OCI-LY1 (cell line): ENCODE results near the gene DNAH1.

ENCODE experiments used
- H2AFZ ChIP-seq: fragments of 200-600 bp; sonication (generic), shearing (Covaris generic); 2 replicates; pipeline ENCODE4 v1.6.0; 2014; ENCODE audit warnings: antibody characterized with exemption, mild to moderate bottlenecking, low read length
- H3F3A ChIP-seq: fragments of 200-600 bp; sonication (generic), shearing (Covaris generic); 2 replicates; pipeline ENCODE4 v1.6.0; 2014; ENCODE audit warnings: mild to moderate bottlenecking, antibody characterized with exemption, low read length, moderate library complexity; ENCODE audit not compliant: insufficient read depth
- H3K27ac ChIP-seq: fragments of 200-600 bp; sonication (generic); 2 replicates; pipeline ENCODE4 v1.5.1; 2014; ENCODE audit warnings: low read length, mixed run types, mild to moderate bottlenecking, low read depth; ENCODE audit not compliant: poor library complexity, severe bottlenecking
- H3K27me3 ChIP-seq: fragments of 200-600 bp; sonication (generic); 2 replicates; pipeline ENCODE4 v1.6.0; 2014; ENCODE audit warnings: antibody characterized with exemption, mild to moderate bottlenecking, low read length, moderate library complexity; ENCODE audit not compliant: insufficient read depth
- H3K36me3 ChIP-seq: fragments of 200-600 bp; sonication (generic); 2 replicates; pipeline ENCODE4 v1.6.1; 2014; ENCODE audit warnings: mild to moderate bottlenecking, antibody characterized with exemption, low read length, moderate library complexity, mixed read lengths; ENCODE audit not compliant: insufficient read depth
- H3K4me1 ChIP-seq: fragments of 200-600 bp; sonication (generic); 2 replicates; pipeline ENCODE4 v1.5.1; 2014; ENCODE audit warnings: mild to moderate bottlenecking, low read length, moderate library complexity; ENCODE audit not compliant: insufficient read depth, severe bottlenecking
- H3K4me2 ChIP-seq: fragments of 200-600 bp; sonication (generic), shearing (Covaris generic); 2 replicates; pipeline ENCODE4 v1.6.1; 2014; ENCODE audit warnings: low read length
- H3K4me3 ChIP-seq: fragments of 200-600 bp; sonication (generic); 2 replicates; pipeline ENCODE4 v1.5.1; 2014; ENCODE audit warnings: low read length, low read depth, mild to moderate bottlenecking, mixed read lengths; ENCODE audit not compliant: poor library complexity, severe bottlenecking
- H3K79me2 ChIP-seq: fragments of 200-600 bp; shearing (Covaris generic); 2 replicates; pipeline ENCODE4 v1.6.1; 2016; ENCODE audit warnings: mixed run types, low read length, mixed read lengths; ENCODE audit not compliant: insufficient read depth
- H3K9ac ChIP-seq: fragments of 200-600 bp; sonication (generic), shearing (Covaris generic); 2 replicates; pipeline ENCODE4 v1.6.1; 2014; ENCODE audit warnings: mild to moderate bottlenecking, low read length, mixed read lengths
- H3K9me2 ChIP-seq: fragments of 200-600 bp; sonication (generic), shearing (Covaris generic); 2 replicates; pipeline ENCODE4 v1.6.1; 2014; ENCODE audit warnings: low read depth, mild to moderate bottlenecking, low read length, mixed read lengths
- H3K9me3 ChIP-seq: fragments of 200-600 bp; shearing (Covaris generic); 2 replicates; pipeline ENCODE4 v1.6.1; 2014; ENCODE audit warnings: low read length, mixed read lengths
- H4K20me1 ChIP-seq: fragments of 200-600 bp; sonication (generic), shearing (Covaris generic); 2 replicates; pipeline ENCODE4 v1.6.0; 2016; ENCODE audit warnings: mild to moderate bottlenecking, low read length; ENCODE audit not compliant: insufficient read depth
- CTCF ChIP-seq: fragments of 200-600 bp; sonication (generic), shearing (Covaris generic); IDR thresholded peaks from 2 replicates; pipeline ENCODE4 v1.5.1; 2017; ENCODE audit warnings: mild to moderate bottlenecking, antibody characterized with exemption, low read length, moderate library complexity, mixed read lengths
- EZH2 ChIP-seq: fragments of 200-600 bp; sonication (generic), shearing (Covaris generic); IDR thresholded peaks from 2 replicates; pipeline ENCODE4 v1.8.0; 2017; ENCODE audit warnings: borderline replicate concordance, mixed run types, mild to moderate bottlenecking, antibody characterized with exemption, low read length, moderate library complexity, mixed read lengths

The DNAH1 gene

GRCh38 chr3:52358362-52358940, 42.3 kb downstream of the DNAH1 start:
- H3F3A ChIP-seq, result no peaks in the 10 kb centered on the region
- no peak for TF ChIP-seq EZH2
- TF ChIP-seq CTCF, result no peak
- no peak overlapping the region for H3K9ac ChIP-seq
- no peak overlapping the region for H3K4me2 ChIP-seq
- H3K4me3 ChIP-seq, result no peak overlapping the region
- H3K9me2 ChIP-seq, result no peaks in the 10 kb centered on the region
- H3K4me1 ChIP-seq, result no peaks in the 10 kb centered on the region
- no peaks in the 10 kb centered on the region for H3K79me2 ChIP-seq
- H3K9me3 ChIP-seq, result no peaks in the 10 kb centered on the region
- H4K20me1 ChIP-seq, result no peaks in the 10 kb centered on the region
- no peaks in the 10 kb centered on the region for H3K27me3 ChIP-seq
- no peak overlapping the region for H3K27ac ChIP-seq
- H3K36me3 ChIP-seq, result no peaks in the 10 kb centered on the region
- H2AFZ ChIP-seq, result no peak overlapping the region

- no peak overlapping the region for H3K27ac ChIP-seq
- H2AFZ ChIP-seq, result no peak overlapping the region
- H3K4me1 ChIP-seq, result no peaks in the 10 kb centered on the region
- H3K4me2 ChIP-seq, result no peak overlapping the region
- no peaks in the 10 kb centered on the region for H3K79me2 ChIP-seq
- H3K36me3 ChIP-seq, result no peaks in the 10 kb centered on the region
- no peaks in the 10 kb centered on the region for H4K20me1 ChIP-seq
- H3K4me3 ChIP-seq, result no peak overlapping the region
- H3K9ac ChIP-seq, result no peak overlapping the region
- H3K9me3 ChIP-seq, result no peaks in the 10 kb centered on the region
- no peak for TF ChIP-seq EZH2
- no peak for TF ChIP-seq CTCF
- H3K27me3 ChIP-seq, result no peaks in the 10 kb centered on the region
- H3F3A ChIP-seq, result no peaks in the 10 kb centered on the region
- H3K9me2 ChIP-seq, result no peaks in the 10 kb centered on the region
Observed at GRCh38 chr3:52359116-52359855, 43.2 kb downstream of the DNAH1 start.

GRCh38 chr3:52361011-52361410, 44.9 kb downstream of the DNAH1 start:
- Histone ChIP-seq H3K4me2 (no peak overlapping the region), H3K4me3 (no peak overlapping the region), H2AFZ (no peak overlapping the region), H3K9me2 (no peaks in the 10 kb centered on the region), H3K79me2 (no peaks in the 10 kb centered on the region), H4K20me1 (no peaks in the 10 kb centered on the region), H3F3A (no peaks in the 10 kb centered on the region), H3K9me3 (no peaks in the 10 kb centered on the region), H3K4me1 (no peaks in the 10 kb centered on the region), H3K9ac (no peak overlapping the region), H3K36me3 (no peaks in the 10 kb centered on the region), H3K27ac (no peak overlapping the region), H3K27me3 (no peaks in the 10 kb centered on the region)
- TF ChIP-seq CTCF (no peak), EZH2 (no peak)
